Measurements from ENCODE around the gene PARK7.
A peak's percentile ranks its signal among the peaks of the same experiment; 100 is the strongest.

Gene PARK7

DNA sequence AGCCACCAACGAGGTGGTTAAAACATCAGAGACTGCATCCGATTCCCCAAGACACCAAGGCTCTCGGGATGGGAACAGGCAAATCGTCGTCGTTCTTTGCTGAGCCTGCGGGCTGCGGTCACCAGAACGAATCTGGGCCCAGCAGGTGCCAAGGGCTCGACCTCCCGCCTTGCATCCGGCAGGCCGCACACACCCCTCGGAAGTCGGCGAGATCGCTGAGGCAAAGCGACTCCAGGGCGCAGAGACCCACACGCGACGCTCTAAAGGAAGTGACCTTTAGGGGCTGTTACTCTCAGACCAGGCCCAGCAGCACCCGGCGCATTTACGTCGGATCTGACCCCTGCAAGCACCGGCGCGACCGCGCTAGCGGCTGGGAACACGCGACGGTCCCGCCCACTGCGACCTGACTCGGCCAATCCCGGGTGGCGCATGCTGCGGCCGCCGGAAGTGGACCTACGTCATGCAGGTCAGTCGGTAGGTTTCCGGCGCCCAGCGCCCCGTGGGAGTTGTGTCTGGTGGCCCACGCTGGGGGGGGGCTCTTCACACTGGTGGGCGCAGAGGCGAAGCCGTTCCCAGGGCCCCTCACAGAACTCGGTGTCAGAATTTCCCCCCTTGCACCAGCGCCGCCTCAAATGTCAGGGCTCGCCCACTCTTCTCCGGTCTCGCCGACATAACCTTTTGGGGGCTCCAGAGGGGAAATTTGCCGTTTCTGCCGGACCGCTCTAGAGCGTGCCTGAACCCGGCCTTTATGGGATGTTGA lies 7.5 kb upstream of the PARK7 start:
- TF ChIP-seq, protein P1, sequence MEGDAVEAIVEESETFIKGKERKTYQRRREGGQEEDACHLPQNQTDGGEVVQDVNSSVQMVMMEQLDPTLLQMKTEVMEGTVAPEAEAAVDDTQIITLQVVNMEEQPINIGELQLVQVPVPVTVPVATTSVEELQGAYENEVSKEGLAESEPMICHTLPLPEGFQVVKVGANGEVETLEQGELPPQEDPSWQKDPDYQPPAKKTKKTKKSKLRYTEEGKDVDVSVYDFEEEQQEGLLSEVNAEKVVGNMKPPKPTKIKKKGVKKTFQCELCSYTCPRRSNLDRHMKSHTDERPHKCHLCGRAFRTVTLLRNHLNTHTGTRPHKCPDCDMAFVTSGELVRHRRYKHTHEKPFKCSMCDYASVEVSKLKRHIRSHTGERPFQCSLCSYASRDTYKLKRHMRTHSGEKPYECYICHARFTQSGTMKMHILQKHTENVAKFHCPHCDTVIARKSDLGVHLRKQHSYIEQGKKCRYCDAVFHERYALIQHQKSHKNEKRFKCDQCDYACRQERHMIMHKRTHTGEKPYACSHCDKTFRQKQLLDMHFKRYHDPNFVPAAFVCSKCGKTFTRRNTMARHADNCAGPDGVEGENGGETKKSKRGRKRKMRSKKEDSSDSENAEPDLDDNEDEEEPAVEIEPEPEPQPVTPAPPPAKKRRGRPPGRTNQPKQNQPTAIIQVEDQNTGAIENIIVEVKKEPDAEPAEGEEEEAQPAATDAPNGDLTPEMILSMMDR (IDR thresholded peaks at IDR 0.05; ENCODE audit: low read depth, low read length): no peak
- peak; percentile 96 for DNase-seq
- no peaks in the 10 kb centered on the region for H3K36me3 ChIP-seq
- H3K9me3 ChIP-seq (ENCODE audit: severe bottlenecking): no peaks in the 10 kb centered on the region
- H3K4me3 ChIP-seq (ENCODE audit: low read depth, low read length): peak overlapping the region; percentile 94
- H3K27me3 ChIP-seq (ENCODE audit: insufficient read depth, low read depth, severe bottlenecking): no peaks in the 10 kb centered on the region
- peak overlapping the region; percentile 82 for H3K27ac ChIP-seq

DNA sequence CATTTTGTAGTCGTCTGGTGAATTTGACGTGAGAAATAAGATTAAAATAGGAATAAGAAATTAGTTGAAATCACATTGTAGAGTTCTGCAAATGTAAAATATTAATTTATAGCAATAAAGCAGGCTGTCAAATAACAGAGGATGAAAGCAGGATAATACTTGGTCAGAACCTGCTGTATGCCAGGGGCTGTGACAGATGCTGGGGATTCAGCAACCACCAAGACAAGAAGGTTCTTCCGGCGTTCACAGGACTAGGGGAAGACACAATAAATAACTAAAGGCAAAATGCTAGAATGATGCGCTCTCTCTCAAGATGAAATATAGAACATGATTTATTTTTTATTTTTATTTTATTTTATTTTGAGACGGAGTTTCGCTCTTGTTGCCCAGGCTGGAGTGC lies 6.8 kb upstream of the PARK7 start:
- Histone ChIP-seq H3K4me3 (ENCODE audit: low read depth, low read length) (peak overlapping the region; percentile 94), H3K27me3 (ENCODE audit: insufficient read depth, low read depth, severe bottlenecking) (no peaks in the 10 kb centered on the region), H3K27ac (peak overlapping the region; percentile 82), H3K36me3 (no peaks in the 10 kb centered on the region), H3K9me3 (ENCODE audit: severe bottlenecking) (no peaks in the 10 kb centered on the region)
- DNase-seq: no peak
- TF ChIP-seq, protein P1 (IDR thresholded peaks at IDR 0.05; ENCODE audit: low read depth, low read length): no peak

DNA sequence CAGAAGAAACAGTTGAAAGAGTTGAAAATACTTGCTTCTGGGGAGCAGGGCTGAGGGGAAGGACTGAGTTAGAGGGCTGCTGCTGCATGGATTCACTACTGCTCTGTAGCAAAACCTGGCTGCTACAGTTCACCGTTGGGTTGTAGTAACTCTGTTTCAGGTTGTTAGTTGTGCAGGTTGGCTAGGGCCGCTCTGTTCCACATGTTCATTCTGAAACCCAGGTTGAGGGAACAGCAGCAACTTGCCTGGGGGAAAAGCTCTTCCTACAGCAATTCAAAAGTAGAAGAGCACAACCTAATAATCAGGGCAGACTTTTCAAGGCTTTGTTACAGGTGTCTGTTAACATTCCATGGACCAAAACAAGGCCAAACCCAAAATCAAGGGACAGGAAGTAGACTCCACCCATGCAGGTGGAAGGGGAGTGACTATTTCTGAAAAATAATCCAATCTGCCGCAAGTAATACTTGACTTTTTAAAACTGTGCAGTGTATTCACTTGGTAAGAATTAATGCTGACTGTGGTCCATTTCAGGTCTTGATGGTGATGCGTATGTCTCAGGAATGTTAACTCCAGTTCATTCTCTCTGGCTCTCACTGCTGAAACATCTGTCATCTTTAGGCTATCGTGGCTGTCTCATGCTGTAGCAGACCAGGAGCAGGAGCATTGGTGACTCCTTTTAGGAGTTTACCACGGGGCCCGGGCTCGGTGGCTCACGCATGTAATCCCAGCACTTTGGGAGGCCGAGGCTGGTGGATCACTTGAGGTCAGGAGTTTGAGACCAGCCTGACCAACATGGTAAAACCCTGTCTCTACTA lies 5.1 kb upstream of the PARK7 start:
- DNase-seq: no peak
- TF ChIP-seq, protein P1 (IDR thresholded peaks at IDR 0.05; ENCODE audit: low read depth, low read length): no peak
- H3K9me3 ChIP-seq (ENCODE audit: severe bottlenecking): no peaks in the 10 kb centered on the region
- no peak overlapping the region for H3K4me3 ChIP-seq (ENCODE audit: low read depth, low read length)
- H3K27me3 ChIP-seq (ENCODE audit: insufficient read depth, low read depth, severe bottlenecking): no peaks in the 10 kb centered on the region
- H3K27ac ChIP-seq: no peak overlapping the region
- no peaks in the 10 kb centered on the region for H3K36me3 ChIP-seq

DNA sequence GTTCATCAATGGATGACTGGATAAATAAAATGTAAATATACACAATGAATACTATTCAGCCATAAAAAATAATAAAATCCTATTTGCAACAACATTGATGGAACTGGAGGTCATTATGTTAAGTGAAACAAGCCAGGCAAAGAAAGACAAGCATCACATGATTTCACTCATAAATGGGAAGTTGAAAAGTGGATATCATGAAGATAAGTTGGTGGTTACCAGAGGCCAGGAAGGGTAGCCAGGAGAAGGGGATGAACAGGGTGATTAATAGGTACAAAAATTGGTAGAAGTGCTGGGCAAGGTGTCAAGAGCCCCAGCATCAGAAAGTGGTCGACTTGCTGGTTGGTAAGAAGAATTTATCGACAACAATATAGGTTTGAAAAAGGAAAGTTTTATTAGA lies 1.3 kb upstream of the PARK7 start:
- TF ChIP-seq, protein P1 (IDR thresholded peaks at IDR 0.05; ENCODE audit: low read depth, low read length): no peak
- no peak for DNase-seq
- peaks cover 23% of the 10 kb centered on the region for H3K36me3 ChIP-seq
- H3K9me3 ChIP-seq (ENCODE audit: severe bottlenecking): no peaks in the 10 kb centered on the region
- H3K27me3 ChIP-seq (ENCODE audit: insufficient read depth, low read depth, severe bottlenecking): no peaks in the 10 kb centered on the region
- no peak overlapping the region for H3K4me3 ChIP-seq (ENCODE audit: low read depth, low read length)
- no peak overlapping the region for H3K27ac ChIP-seq

DNA sequence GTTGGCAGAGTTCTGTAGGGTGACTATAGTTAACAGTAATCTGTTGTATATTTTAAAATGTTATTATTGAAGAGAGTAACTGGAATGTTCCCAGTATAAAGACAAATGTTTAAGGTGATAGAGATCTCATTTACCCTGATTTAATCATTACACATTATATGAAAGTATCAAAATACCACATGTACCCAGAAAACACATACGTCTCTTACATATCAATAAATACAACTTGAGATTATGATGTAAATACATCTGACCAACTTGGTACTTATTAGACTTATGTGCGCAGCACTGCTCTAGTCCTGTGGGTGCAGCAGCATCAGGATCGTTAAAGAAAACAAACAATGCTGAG lies 670 bp upstream of the PARK7 start:
- no peak for DNase-seq
- Histone ChIP-seq H3K27ac (peak overlapping the region; percentile 88), H3K27me3 (ENCODE audit: insufficient read depth, low read depth, severe bottlenecking) (no peaks in the 10 kb centered on the region), H3K9me3 (ENCODE audit: severe bottlenecking) (no peaks in the 10 kb centered on the region), H3K4me3 (ENCODE audit: low read depth, low read length) (peak overlapping the region; percentile 97), H3K36me3 (peaks cover 29% of the 10 kb centered on the region)
- TF ChIP-seq, protein P1 (IDR thresholded peaks at IDR 0.05; ENCODE audit: low read depth, low read length): no peak
